ENCODE results near the gene C2orf68. TPM values are rescaled to one million over a fixed set of nuclear protein-coding genes. Genes with fewer than 3 reads are reported as not detected.
A peak's percentile ranks its signal among the peaks of the same experiment; 100 is the strongest.
"Not testable (repeated sequence)": the region's sequence is repeated elsewhere in the genome, so short reads cannot be mapped to it uniquely, and the experiment has no call there.

C2orf68 gene
- total and polyA plus RNA-seq, 2 donors (not counting 1 experiment from before 2014, with no cell fraction given), result 30.5 to 82.4 TPM

DNA sequence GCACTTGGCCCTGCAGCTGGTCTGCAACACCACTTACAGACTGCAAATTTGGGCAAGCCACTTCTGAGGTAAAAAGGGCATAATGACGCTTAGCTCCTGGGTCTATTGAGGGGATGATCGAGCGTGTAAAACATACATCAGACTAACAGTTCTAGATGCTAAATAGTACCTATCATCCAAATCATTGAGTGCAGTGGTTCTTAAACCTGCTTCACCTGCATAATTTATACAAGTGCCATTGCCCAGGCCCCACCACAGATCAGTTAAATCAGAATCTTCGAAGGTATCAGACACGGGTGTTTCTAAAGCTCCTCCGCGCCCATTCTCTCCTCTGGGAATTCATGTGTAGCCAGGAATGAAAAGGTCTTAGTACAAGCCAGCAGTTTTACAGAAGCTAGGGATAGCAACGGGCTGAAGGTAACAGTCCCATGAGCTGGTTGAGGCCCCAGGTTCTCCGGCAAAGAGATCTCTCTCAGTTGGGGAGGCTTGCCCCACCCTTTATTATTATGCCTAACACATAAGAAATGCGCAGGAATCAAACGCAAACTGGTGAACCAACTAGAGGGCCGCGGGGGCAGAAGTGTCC is 17.1 kb downstream of the C2orf68 start:
- Mint-ChIP-seq H3K9me3 (ENCODE audit: insufficient read depth) (no peaks in the 10 kb centered on the region), H3K4me3 (peak overlapping the region; percentile 92), H3K27me3 (no peaks in the 10 kb centered on the region), H3K4me1 (peaks cover 29% of the 10 kb centered on the region), H3K27ac (peak overlapping the region; percentile 95)
- WGBS (ENCODE audit: insufficient coverage), result 30% methylated on average over 9 of the region's 13 CpGs
- ATAC-seq (ENCODE audit: low read depth), result no peak
- H3K4me1 ChIP-seq (ENCODE audit: control insufficient read depth in 2 of 2, insufficient read depth in 2 of 2, low read length in 2 of 2), result peaks cover 17 to 23% of the 10 kb centered on the region in 2 donors
- H3K79me2 ChIP-seq (ENCODE audit: control insufficient read depth, insufficient read depth, low read length), result peaks cover 45% of the 10 kb centered on the region
- peaks cover 14% of the 10 kb centered on the region for H4K20me1 ChIP-seq (ENCODE audit: control insufficient read depth, insufficient read depth, low read length, poor library complexity, severe bottlenecking)
- H3K9me3 ChIP-seq (ENCODE audit: control extremely low read depth in 1 of 3, control insufficient read depth in 2 of 3, insufficient read depth in 1 of 3, low read length in 2 of 3), result no peaks in the 10 kb centered on the region
- no peaks in the 10 kb centered on the region for H3K27me3 ChIP-seq (replicated peaks in 1 of 4; ENCODE audit: control extremely low read depth in 1 of 4, control insufficient read depth in 3 of 4, insufficient read depth in 4 of 4, low read length in 3 of 4)
- ChIA-PET CTCF (interaction anchor here (1.0 to 4.5 kb wide), 6 partner anchors 10 to 203 kb away, joined by 3 to 21 read pairs (median 4); partner anchors contain the start of gene VAMP5), POLR2A (interaction anchor here (0.5 to 2.9 kb wide), 14 partner anchors 10 to 282 kb away, joined by 3 to 13 read pairs (median 4); partner anchors contain the start of genes C2orf68, MAT2A, SH2D6 and VAMP5)
- intact Hi-C loops (cut with micrococcal nuclease), result loop anchor here (1.0 to 2.0 kb wide), 4 partner anchors 17 to 177 kb away; partner anchors contain the start of genes C2orf68, GGCX and SH2D6
- TF ChIP-seq, protein P1, sequence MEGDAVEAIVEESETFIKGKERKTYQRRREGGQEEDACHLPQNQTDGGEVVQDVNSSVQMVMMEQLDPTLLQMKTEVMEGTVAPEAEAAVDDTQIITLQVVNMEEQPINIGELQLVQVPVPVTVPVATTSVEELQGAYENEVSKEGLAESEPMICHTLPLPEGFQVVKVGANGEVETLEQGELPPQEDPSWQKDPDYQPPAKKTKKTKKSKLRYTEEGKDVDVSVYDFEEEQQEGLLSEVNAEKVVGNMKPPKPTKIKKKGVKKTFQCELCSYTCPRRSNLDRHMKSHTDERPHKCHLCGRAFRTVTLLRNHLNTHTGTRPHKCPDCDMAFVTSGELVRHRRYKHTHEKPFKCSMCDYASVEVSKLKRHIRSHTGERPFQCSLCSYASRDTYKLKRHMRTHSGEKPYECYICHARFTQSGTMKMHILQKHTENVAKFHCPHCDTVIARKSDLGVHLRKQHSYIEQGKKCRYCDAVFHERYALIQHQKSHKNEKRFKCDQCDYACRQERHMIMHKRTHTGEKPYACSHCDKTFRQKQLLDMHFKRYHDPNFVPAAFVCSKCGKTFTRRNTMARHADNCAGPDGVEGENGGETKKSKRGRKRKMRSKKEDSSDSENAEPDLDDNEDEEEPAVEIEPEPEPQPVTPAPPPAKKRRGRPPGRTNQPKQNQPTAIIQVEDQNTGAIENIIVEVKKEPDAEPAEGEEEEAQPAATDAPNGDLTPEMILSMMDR (IDR thresholded peaks at IDR 0.05), result no peak
- H2AFZ ChIP-seq (ENCODE audit: insufficient read depth, low read depth, low read length, poor library complexity, severe bottlenecking), result peak overlapping the region; percentile 87
- peak overlapping the region; percentile 76 to 81 for H3K27ac ChIP-seq (ENCODE audit: low read length in 2 of 2)
- H3K4me2 ChIP-seq (replicated peaks; ENCODE audit: low read depth, low read length, poor library complexity, severe bottlenecking), result peak overlapping the region; percentile 83
- peaks cover 0 to 28% of the 10 kb centered on the region in 2 experiments for H3K36me3 ChIP-seq (replicated peaks in 1 of 2; ENCODE audit: control extremely low read depth in 1 of 2, control insufficient read depth in 1 of 2, extremely low read depth in 1 of 2, insufficient read depth in 2 of 2, low read length in 1 of 2)
- no peak for DNase-seq
- H3K4me3 ChIP-seq (ENCODE audit: control extremely low read depth in 1 of 5, extremely low read depth in 1 of 5, insufficient read depth in 1 of 5, low read depth in 2 of 5, low read length in 4 of 5), result peak overlapping the region; percentile 65 to 93 (median 86)
- H3K9ac ChIP-seq (ENCODE audit: low read length), result peak overlapping the region; percentile 97

DNA sequence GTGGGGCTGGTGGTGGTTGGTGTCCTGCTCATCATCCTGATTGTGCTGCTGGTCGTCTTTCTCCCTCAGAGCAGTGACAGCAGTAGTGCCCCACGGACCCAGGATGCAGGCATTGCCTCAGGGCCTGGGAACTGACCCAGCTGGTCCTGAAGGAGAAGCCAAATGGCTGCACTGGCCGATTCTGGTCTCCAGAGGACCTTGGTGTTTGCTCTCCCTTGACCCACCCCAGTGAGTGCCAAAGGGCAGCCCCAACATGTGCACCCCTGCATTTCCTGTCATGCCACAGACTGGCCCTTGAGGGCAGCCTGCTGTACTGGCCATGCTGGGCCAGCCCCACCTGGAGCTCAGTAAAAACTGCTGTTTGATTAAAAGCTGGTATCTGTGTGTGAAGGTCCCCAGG is 18.8 kb downstream of the C2orf68 start:
- Mint-ChIP-seq H3K27me3 (no peaks in the 10 kb centered on the region), H3K4me3 (no peak overlapping the region), H3K9me3 (ENCODE audit: insufficient read depth) (no peaks in the 10 kb centered on the region), H3K27ac (no peak overlapping the region), H3K4me1 (peaks cover 36% of the 10 kb centered on the region)
- Histone ChIP-seq H3K4me3 (ENCODE audit: control extremely low read depth in 1 of 5, extremely low read depth in 1 of 5, insufficient read depth in 1 of 5, low read depth in 2 of 5, low read length in 4 of 5) (no peak overlapping the region), H3K9me3 (ENCODE audit: control extremely low read depth in 1 of 3, control insufficient read depth in 2 of 3, insufficient read depth in 1 of 3, low read length in 2 of 3) (no peaks in the 10 kb centered on the region), H3K9ac (ENCODE audit: low read length) (no peak overlapping the region), H3K79me2 (ENCODE audit: control insufficient read depth, insufficient read depth, low read length) (peaks cover 45% of the 10 kb centered on the region), H2AFZ (ENCODE audit: insufficient read depth, low read depth, low read length, poor library complexity, severe bottlenecking) (no peak overlapping the region), H3K27me3 (replicated peaks in 1 of 4; ENCODE audit: control extremely low read depth in 1 of 4, control insufficient read depth in 3 of 4, insufficient read depth in 4 of 4, low read length in 3 of 4) (no peaks in the 10 kb centered on the region), H4K20me1 (ENCODE audit: control insufficient read depth, insufficient read depth, low read length, poor library complexity, severe bottlenecking) (peaks cover 14% of the 10 kb centered on the region), H3K36me3 (replicated peaks in 1 of 2; ENCODE audit: control extremely low read depth in 1 of 2, control insufficient read depth in 1 of 2, extremely low read depth in 1 of 2, insufficient read depth in 2 of 2, low read length in 1 of 2) (peaks cover 0 to 14% of the 10 kb centered on the region in 2 experiments), H3K4me1 (ENCODE audit: control insufficient read depth in 2 of 2, insufficient read depth in 2 of 2, low read length in 2 of 2) (peaks cover 17 to 28% of the 10 kb centered on the region in 2 donors), H3K27ac (ENCODE audit: low read length in 2 of 2) (no peak overlapping the region), H3K4me2 (replicated peaks; ENCODE audit: low read depth, low read length, poor library complexity, severe bottlenecking) (no peak overlapping the region)
- ATAC-seq (ENCODE audit: low read depth) (no peak), DNase-seq (no peak)
- CTCF ChIA-PET, result no interaction called here
- 92% methylated on average over 3 of the region's 3 CpGs for WGBS (ENCODE audit: insufficient coverage)
- TF ChIP-seq, protein P1 (IDR thresholded peaks at IDR 0.05), result no peak
- no peak for TF ChIP-seq EZH2 (IDR thresholded peaks at IDR 0.05; ENCODE audit: borderline replicate concordance, insufficient read depth, low read depth, low read length, poor library complexity, severe bottlenecking)
- intact Hi-C loops (cut with micrococcal nuclease), result no loop called here
- POLR2A ChIA-PET, result no interaction called here

DNA sequence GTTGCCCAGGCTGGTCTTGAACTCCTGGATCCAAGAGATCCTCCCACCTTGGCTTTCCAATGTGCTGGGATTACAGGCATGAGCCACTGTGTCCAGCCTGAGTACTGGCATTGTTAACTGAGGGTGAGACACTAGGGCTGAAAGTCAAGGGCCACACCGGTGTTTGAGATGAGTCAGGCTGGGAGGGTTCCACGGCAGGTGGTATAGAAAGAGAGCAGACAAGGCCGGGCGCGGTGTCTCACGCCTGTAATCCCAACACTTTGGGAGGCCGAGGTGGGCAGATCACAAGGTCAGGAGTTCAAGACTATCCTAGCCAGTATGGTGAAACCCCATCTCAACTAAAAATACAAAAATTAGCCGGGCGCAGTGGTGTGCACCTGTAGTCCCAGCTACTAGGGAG is 19.6 kb downstream of the C2orf68 start:
- H3K27me3 Mint-ChIP-seq, result not testable (repeated sequence)

More for the DNA sequence above, 19.6 kb downstream of the C2orf68 start:
- H2AFZ ChIP-seq (ENCODE audit: insufficient read depth, low read depth, low read length, poor library complexity, severe bottlenecking); H3K36me3 ChIP-seq (replicated peaks in 1 of 2; ENCODE audit: control extremely low read depth in 1 of 2, control insufficient read depth in 1 of 2, extremely low read depth in 1 of 2, insufficient read depth in 2 of 2, low read length in 1 of 2); H3K4me2 ChIP-seq (replicated peaks; ENCODE audit: low read depth, low read length, poor library complexity, severe bottlenecking); POLR2A ChIA-PET; H3K9ac ChIP-seq (ENCODE audit: low read length); H3K9me3 ChIP-seq (ENCODE audit: control extremely low read depth in 1 of 3, control insufficient read depth in 2 of 3, insufficient read depth in 1 of 3, low read length in 2 of 3); DNase-seq; ATAC-seq (ENCODE audit: low read depth); H3K27ac ChIP-seq (ENCODE audit: low read length in 2 of 2); H3K4me3 ChIP-seq (ENCODE audit: control extremely low read depth in 1 of 5, extremely low read depth in 1 of 5, insufficient read depth in 1 of 5, low read depth in 2 of 5, low read length in 4 of 5); H3K27ac Mint-ChIP-seq; H3K27me3 ChIP-seq (replicated peaks in 1 of 4; ENCODE audit: control extremely low read depth in 1 of 4, control insufficient read depth in 3 of 4, insufficient read depth in 4 of 4, low read length in 3 of 4); intact Hi-C loops (cut with micrococcal nuclease); H3K9me3 Mint-ChIP-seq (ENCODE audit: insufficient read depth): not testable (repeated sequence)
- 97% methylated on average over 5 of the region's 9 CpGs for WGBS (ENCODE audit: insufficient coverage)
- Mint-ChIP-seq H3K4me3 (peak overlapping the region; percentile 45), H3K4me1 (peaks cover 42% of the 10 kb centered on the region)
- Histone ChIP-seq H3K79me2 (ENCODE audit: control insufficient read depth, insufficient read depth, low read length) (peaks cover 42% of the 10 kb centered on the region), H4K20me1 (ENCODE audit: control insufficient read depth, insufficient read depth, low read length, poor library complexity, severe bottlenecking) (peaks cover 11% of the 10 kb centered on the region), H3K4me1 (ENCODE audit: control insufficient read depth in 2 of 2, insufficient read depth in 2 of 2, low read length in 2 of 2) (peaks cover 24 to 35% of the 10 kb centered on the region in 2 donors)
- CTCF ChIA-PET, result interaction anchor here (1.8 kb wide), 1 partner anchor 10 kb away, joined by 4 read pairs; the partner anchor contains the start of gene TMEM150A

Data from B cell (primary cell).